ENCODE results near the gene ADAM30.
A peak's percentile ranks its signal among the peaks of the same experiment; 100 is the strongest.

The ADAM30 gene

GRCh38 chr1:119908661-119909060, 12.3 kb upstream of the ADAM30 start:
- DNase-seq (ENCODE audit: low read depth): no peak

GRCh38 chr1:119906927-119907652, 10.8 kb upstream of the ADAM30 start:
- no peak for DNase-seq (ENCODE audit: low read depth)

DNA sequence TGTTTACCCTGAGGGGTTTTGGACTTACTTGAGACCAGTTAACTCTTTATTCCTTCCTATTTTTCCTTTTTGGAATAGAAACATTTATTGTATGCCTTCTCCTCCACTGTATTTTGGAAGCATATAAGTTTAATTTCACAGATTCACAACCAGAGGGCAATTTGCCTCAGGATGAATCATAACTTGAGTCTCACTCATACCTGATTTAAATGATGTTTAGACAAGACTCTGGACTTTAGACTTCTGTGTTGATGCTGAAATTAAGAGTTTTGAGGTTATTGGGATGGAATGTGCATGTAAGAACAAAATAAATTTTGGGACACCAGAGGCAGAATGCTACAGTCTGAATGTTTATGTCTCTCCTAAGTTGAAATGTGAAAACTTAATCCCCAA, 7.1 kb upstream of the ADAM30 start:
- no peak for DNase-seq (ENCODE audit: low read depth)

- no peak for DNase-seq (ENCODE audit: low read depth)
Measured at GRCh38 chr1:119902775-119903442, 6.6 kb upstream of the ADAM30 start.

DNA sequence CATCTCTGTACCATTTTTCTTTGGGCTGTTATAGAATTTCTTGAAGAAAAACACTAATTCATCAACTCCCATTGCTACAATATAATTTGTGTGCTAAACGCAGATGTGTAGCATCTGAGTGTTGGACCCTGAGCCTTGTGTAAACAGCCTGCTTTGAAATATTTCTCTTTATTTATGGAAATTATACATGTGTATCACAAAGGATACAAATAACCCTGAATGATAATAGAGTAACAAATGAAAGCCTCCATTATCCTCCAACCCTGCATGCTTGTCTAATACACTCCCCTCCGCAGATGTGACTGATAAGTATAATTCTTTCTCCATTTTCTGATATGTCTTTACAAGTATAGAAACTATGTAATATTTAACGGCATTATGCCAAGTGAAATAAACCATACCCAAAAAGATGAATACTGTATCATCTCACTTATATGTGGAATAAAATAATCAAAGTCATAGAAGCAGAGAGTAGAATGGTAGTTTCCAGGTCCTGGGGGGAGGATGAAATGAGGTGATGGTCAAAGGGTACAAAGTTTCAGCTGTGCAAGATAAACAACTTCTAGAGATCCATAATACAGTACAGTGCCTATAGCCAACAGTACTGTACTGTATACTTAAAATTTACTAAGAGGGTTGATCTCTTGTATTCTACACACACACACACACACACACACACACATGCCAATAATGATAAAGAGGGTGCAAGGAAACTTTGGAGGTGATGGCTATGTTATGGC, 2.8 kb upstream of the ADAM30 start:
- DNase-seq (ENCODE audit: low read depth): no peak

DNA sequence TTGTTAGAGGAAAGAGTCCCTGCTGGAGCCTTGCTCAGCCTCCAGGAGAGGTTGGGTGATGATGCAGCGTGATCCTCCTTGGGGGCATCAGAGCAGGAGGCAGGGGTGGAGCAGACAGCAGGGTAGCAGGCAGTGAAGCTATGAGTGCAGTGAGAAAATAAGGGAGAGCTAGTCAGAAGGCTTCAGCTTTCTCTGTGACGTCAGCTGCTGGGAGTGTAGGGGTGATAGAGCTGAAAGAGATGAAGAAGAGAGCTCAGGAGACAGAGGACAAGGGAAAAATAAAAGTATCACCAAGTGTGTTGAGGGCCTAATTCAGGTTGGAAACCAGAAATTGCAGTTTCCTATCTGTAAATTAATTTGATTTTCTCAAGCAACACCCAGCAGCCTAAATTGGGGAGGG, 2.2 kb upstream of the ADAM30 start:
- DNase-seq (ENCODE audit: low read depth): no peak

- no peak for DNase-seq (ENCODE audit: low read depth)
Measured at GRCh38 chr1:119895102-119895501, 1.2 kb downstream of the ADAM30 start.

DNA sequence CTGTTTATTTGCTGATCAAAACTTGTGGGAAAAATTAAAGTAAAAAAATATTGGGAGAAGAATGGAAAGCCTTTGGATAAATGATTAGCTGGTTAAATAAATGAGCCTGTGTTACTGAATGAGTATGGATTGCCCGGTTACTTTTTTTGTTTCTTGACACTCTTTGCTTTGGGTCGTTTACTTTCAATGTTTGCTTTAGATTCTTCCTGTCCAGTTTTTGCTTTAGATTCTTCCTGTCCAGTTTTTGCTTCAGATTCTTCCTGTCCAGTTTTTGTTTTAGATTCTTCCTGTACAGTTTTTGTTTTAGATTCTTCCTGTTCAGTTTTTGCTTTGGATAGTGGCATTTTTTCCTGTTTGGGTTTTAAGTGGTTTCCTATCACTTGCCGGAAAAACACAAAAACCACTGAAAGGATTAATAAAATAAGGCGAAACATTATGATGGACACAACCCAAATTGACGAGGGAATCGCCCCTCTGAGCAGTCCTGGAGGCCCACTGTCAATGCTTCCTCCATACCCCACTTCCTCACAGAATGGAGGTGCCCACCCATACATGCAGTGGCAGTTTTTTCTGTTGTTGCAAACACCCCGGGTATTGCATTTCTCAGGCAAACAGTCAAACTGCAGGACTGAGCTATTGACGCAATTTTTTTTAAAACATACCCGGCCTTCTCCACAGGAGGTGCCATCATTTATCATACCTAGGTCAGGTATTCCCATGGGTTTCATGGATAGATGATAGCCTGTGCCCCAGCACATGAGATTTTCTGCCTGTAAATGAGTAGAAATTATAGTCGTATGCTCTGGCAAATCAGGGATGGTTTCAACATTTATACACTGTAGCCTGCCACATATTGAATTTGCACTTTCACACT, 2.3 kb downstream of the ADAM30 start:
- no peak for DNase-seq (ENCODE audit: low read depth)

- no peak for DNase-seq (ENCODE audit: low read depth)
Measured at GRCh38 chr1:119893238-119893791, 3.0 kb downstream of the ADAM30 start.

- no peak for DNase-seq (ENCODE audit: low read depth)
Measured at GRCh38 chr1:119891386-119891785, 4.9 kb downstream of the ADAM30 start.

- no peak for DNase-seq (ENCODE audit: low read depth)
Measured at GRCh38 chr1:119888476-119888875, 7.8 kb downstream of the ADAM30 start.

- DNase-seq (ENCODE audit: low read depth): no peak
Measured at GRCh38 chr1:119887427-119887826, 8.9 kb downstream of the ADAM30 start.

DNA sequence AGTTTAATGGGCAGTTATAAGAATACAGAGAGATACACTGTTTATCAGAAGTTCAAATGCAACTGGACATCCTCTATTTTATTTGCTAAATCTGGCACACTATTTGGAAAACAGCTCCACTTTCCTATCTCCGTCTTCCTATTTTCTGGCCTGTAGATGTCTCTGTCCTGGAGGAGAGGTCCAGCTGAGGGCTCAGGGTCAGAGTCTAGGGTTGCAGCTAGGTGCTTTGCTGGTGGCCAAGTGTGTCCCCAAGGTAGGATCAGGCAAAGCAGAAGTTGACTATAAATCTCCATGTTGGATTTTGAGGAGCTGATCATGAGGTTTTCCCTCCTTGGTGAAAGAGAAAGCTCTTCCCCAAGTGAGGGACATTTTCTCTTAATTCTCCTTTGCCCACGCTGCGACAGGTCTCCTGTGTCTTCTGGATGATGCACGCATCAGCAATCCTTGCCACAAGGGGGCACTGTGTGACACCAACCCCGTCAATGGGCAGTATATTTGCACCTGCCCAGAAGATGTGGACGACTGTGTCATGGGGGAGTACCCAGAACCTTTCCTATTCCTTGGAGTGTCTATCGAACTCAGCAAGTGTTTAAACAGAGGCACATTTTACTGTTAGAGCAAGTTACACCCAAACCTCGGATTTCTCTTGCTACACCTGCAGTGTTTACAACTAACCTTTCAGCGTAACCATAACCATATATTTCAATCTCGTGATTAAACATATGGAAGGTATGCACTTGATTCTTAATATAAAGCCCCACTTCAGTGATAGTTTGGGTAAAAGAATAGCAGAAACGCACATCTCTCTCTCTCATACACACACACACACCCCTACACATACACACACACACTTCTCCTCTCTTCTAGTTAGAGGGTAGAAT, 10.2 kb downstream of the ADAM30 start:
- peak; percentile 35 for DNase-seq (ENCODE audit: low read depth)

- no peak for DNase-seq (ENCODE audit: low read depth)
Measured at GRCh38 chr1:119884711-119885110, 11.6 kb downstream of the ADAM30 start.

- no peak for DNase-seq (ENCODE audit: low read depth)
Measured at GRCh38 chr1:119883826-119884225, 12.5 kb downstream of the ADAM30 start.

DNA sequence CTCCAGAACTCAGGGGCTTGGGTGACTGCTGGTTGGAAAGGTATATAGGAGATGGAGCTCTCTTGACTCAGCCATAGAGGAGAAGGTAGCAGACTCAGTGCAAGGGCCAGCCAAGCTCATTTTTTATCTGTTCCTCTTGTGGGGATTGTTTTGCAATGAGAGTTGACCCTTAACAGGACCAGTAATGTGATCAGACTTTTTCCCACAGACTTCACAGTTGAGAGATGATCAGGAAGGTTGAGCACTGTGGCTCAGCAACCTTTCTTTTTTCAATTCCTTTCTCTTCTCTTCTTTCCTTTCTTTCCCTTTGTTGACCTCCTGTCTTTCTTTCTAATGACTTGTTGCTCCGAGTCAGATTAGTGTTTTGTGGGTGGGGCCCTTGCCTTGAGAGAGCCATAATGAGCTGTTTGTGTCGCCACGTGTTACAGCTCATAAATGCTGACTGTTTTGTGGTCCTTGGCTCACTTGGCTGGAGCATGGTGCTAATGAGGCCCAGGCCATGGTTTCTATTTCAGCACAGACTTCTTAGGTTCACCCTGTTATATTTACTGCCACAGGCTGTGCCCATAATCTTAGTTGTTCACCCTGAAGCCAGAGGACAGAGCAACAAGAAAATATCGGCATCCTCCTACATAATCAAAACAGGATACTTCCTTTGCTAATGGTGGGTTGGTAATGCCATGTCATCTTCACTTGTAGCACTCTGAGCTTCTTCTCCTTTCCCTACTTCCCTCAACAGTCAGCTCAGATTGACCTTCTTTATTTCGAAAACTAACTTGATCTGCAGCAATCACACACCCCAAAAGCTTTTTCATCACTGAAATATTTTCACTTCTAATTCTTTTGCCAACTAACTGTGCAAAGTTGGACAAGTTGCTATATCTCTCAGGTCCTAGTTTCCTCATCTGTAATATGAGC, 13.9 kb downstream of the ADAM30 start:
- no peak for DNase-seq (ENCODE audit: low read depth)

DNA sequence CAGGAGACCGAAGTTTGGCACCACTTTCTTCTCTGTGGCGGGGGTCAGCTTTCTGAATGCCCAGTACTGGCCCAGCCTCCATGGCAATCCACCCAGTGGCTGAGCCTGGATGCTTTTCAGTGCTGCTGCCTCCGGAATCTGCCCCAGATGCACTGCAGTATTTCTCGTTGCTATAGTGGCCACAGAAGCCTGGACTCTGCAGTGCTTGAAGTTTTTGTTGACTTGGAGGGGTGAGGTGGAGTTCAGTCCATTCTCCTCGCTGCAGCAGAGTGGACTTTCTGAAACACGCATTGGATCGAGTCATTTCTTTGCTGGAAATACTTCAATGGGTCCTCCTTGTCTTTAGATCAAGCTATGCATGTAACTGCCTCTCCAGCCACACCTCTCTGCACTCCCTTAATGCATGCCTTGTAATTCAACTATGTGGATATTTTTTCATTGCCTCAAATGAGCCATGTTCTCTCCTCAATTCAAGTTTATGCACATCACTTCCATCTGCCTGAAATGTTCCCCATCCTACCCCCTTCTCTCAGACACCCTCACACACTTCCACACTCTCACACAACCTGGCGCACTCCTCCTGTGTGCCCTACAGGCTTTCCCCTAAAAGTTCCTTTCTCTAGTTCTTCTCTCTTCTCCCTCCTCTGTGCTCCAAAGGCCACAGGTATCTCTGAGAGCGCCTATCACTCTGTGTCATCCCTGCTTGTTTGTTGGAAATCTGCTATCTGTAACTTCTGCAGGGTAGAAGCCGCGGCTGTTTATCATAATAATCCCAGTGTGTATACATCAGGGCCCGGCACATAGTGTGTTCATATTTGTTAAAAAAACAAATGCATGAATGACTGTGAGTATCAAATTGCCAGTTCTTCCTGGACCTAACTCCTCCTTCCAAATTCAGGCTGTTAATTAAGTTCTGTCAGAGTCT, 16.5 kb downstream of the ADAM30 start:
- DNase-seq (ENCODE audit: low read depth): no peak

- no peak for DNase-seq (ENCODE audit: low read depth)
Measured at GRCh38 chr1:119878171-119878570, 18.1 kb downstream of the ADAM30 start.

GRCh38 chr1:119874186-119874585, 22.1 kb downstream of the ADAM30 start:
- no peak for DNase-seq (ENCODE audit: low read depth)
